ENCODE results near the gene NR2E1. TPM values are rescaled to one million over a fixed set of nuclear protein-coding genes. Genes with fewer than 3 reads are reported as not detected.
A peak's percentile ranks its signal among the peaks of the same experiment; 100 is the strongest.

Gene NR2E1
- total RNA-seq, 2 donors from 2014 or later, result not detected

DNA sequence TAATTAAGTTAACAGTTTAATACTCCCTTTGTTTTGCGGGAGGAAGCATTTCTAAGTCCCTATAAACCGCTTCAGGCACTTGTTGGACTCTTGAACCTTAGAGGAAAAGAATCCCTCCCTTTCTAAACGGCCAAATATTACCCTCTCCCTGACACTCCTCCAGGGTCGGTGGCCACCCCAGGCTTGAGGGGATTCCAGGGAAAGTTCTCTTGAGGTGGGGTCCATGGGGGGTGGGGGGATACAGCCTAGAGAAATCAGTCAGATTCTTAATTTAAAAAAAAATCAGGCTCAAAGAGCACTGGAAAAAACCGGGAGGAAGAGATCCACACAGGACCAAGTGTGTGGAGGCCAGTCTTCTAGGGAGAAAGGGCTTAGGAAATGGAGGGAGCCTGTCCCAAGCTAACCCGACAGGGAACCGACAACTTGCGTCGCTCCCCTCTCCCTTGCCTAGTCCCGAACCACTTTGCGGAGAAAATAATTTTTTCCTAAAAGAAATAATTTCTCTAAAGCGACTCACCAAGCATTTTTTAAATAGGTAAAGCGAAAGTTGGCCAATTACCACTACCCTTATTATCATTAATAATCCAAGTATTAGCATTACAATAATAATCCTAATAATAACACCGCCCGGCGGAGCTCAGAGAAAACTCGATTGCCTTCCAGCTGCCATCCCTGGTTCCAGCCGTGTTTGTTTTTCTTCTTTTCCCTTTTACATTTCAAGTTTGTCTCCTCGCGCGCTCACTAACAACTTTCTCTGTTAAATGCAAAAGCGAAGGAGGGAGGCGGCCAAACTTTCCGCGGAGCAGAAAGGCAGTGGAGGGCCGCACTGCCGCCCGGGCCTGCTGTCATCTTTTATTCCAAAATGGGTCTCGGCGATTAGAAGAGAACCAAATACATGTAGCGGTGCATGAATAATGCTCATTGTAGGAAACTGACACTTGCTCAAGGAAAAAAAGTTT lies 4.8 kb downstream of the NR2E1 start:
- no peaks in the 10 kb centered on the region for H3K9me3 ChIP-seq (ENCODE audit: control insufficient read depth, low read length, poor library complexity, severe bottlenecking)
- H3K36me3 Mint-ChIP-seq (ENCODE audit: low read depth), result peaks cover 5% of the 10 kb centered on the region
- no peak for ATAC-seq
- DNase-seq, result no peak
- no peak overlapping the region for H3K4me3 Mint-ChIP-seq
- H3K27ac Mint-ChIP-seq, result no peak overlapping the region
- H3K27me3 Mint-ChIP-seq, result peaks cover 90% of the 10 kb centered on the region
- H3K4me1 Mint-ChIP-seq, result peaks cover 37% of the 10 kb centered on the region

DNA sequence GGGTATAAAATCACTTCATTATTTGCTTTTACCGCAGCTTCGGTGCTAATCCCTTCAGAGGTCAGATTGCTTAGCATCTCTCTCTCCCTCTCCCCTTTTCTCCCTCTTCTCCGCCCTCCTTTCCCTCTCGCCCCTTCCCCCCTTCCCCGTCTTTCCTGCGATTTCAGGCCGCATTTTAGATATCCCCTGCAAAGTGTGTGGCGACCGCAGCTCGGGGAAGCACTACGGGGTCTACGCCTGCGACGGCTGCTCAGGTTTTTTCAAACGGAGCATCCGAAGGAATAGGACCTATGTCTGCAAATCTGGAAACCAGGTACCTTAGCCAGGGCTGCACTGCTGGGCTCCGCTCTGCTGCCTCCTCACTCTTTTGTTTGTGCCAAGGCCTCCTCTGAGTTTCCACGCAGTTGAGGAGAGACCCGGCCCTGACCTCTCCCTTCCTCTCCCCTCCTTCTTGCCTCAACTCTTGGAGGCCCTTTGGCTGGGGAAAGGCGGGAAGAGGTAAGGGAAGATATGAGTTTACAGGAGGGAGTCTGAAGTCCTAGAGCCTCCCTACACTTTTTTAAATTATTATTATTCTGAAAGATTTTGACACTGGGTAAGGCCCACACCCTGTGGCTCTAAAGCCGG lies 5.6 kb downstream of the NR2E1 start:
- Mint-ChIP-seq H3K27me3 (peaks cover 90% of the 10 kb centered on the region), H3K4me3 (no peak overlapping the region), H3K4me1 (peaks cover 33% of the 10 kb centered on the region), H3K36me3 (ENCODE audit: low read depth) (peaks cover 5% of the 10 kb centered on the region), H3K27ac (no peak overlapping the region)
- ATAC-seq (no peak), DNase-seq (no peak)
- H3K9me3 ChIP-seq (ENCODE audit: control insufficient read depth, low read length, poor library complexity, severe bottlenecking), result no peaks in the 10 kb centered on the region

DNA sequence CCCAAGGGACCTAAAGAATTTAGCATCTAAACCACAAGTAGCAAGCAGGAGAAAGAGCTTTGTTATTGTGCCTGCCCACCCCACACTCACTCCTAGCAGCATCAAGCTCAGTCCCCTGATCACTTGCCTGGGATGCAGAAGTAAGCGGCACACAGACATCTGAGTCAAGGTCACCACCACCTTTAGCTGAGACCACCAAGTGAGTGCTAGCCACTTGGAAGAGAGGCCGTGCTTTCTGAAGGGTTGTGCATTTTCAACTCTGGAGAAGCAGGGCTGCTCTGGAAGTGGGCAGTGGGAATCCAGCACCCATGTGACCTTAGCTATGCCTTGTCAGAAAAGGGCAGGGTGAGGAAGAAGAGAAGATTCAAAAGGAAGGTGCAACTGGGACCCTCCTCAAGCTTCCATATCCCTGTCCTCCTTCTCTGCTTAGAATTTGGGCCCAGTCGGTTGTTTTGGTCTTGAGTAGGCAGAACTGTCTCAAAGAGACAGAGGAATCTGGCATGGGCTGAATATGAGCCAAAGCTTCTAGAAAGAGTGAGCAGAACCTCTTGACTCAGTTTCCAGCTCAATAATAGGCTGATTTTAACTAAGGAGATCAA lies 6.2 kb downstream of the NR2E1 start:
- H3K27me3 Mint-ChIP-seq, result peaks cover 94% of the 10 kb centered on the region
- peaks cover 33% of the 10 kb centered on the region for H3K4me1 Mint-ChIP-seq
- ATAC-seq, result no peak
- peaks cover 6% of the 10 kb centered on the region for H3K36me3 Mint-ChIP-seq (ENCODE audit: low read depth)
- H3K9me3 ChIP-seq (ENCODE audit: control insufficient read depth, low read length, poor library complexity, severe bottlenecking), result no peaks in the 10 kb centered on the region
- DNase-seq, result no peak
- H3K4me3 Mint-ChIP-seq, result no peak overlapping the region
- no peak overlapping the region for H3K27ac Mint-ChIP-seq

DNA sequence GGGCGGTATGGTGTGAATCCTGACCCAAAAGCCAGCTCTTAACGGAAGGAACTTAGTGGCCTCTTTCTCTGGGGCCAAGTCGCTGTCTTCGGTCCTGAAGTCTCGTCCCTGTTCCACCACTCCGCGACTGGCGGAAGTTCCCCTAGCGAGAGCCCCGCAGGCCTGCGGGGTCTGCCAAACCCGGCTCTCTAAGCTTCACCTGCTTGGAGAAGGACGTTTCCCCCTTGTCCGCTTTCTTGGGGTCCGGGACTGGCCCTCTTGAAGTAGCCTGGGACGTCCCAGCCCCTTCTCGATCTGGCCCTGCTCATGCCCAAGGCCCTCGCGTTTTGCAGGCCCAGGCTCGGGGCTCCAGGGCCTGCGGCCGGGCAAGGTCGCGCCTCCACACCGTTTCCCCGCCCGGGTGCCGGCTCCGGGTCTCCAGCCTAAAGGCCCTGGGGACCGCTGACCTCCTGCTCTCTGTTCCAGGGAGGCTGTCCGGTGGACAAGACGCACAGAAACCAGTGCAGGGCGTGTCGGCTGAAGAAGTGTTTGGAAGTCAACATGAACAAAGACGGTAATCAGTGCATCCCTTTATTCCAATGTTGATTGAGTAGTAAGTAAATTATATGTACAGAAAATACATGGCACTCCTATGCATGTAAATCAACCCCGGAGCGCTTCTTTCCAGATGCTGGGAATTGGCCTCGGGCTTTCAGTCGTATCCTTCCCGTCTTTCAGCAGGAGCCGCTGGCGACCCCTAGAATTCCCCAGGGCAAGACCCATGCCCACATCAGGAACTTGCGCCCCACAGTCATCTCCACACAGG lies 8.8 kb downstream of the NR2E1 start:
- no peaks in the 10 kb centered on the region for H3K9me3 ChIP-seq (ENCODE audit: control insufficient read depth, low read length, poor library complexity, severe bottlenecking)
- H3K4me3 Mint-ChIP-seq, result peak overlapping the region; percentile 57
- peaks cover 7% of the 10 kb centered on the region for H3K36me3 Mint-ChIP-seq (ENCODE audit: low read depth)
- H3K27ac Mint-ChIP-seq, result no peak overlapping the region
- no peak for DNase-seq
- H3K27me3 Mint-ChIP-seq, result peaks cover 93% of the 10 kb centered on the region
- no peak for ATAC-seq
- peaks cover 19% of the 10 kb centered on the region for H3K4me1 Mint-ChIP-seq

DNA sequence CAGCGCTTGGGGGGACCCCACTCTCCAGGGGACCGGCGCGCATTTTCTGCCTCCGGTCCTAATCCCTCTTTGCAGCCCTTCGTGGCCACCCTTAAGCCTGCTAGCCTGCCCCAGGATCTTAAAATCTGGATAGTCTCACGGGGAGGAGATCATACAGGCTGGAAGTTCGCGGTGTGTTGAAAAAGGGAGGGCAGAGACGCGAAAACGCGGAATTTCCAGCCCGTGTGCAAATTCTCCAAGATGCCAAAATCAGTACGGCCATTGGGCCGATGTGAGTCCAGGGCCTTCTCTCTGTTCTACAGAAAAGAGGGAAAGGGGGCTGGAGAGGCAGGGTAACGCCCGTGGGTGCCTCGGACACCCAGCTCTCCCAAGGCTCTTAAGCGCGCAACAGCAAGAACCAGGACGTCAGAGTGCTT lies 9.4 kb downstream of the NR2E1 start:
- Mint-ChIP-seq H3K27ac (no peak overlapping the region), H3K4me3 (peak overlapping the region; percentile 57), H3K27me3 (peaks cover 92% of the 10 kb centered on the region), H3K4me1 (peaks cover 19% of the 10 kb centered on the region), H3K36me3 (ENCODE audit: low read depth) (peaks cover 7% of the 10 kb centered on the region)
- H3K9me3 ChIP-seq (ENCODE audit: control insufficient read depth, low read length, poor library complexity, severe bottlenecking), result no peaks in the 10 kb centered on the region
- ATAC-seq (no peak), DNase-seq (no peak)

DNA sequence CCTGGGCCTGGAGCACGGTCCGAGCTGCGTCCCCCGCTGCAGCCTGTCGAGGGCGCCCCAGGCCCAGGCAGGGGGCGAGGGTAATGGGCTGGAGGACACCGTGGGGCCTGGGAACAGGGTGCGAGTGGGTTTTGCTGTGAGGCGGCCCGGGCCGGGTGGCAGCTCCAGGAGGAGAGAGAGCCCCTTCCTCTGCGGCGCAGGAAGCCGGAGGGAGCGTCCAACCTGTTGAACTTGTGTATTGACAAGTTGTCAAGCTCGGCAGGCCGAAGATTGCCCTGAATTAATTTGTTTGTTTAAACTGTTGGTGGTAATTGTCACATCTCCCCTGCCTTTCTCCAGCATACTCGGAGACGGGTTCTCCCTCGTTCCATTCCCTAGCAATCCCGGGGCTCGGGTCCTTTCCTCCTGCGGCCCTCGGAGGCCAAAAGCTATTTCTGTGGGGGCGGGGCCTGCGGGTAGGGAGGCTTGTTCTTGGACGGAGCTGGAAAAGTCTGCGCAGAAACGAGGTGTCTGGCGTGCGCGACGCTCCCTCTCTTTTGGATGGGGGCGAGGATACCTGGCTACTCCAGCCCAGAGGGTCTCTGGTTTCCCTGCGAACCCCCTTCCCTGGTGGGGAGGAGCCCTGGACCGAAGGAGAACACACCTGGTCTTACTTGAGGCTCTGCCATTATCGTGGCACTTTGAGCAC lies 9.9 kb downstream of the NR2E1 start:
- no peaks in the 10 kb centered on the region for H3K9me3 ChIP-seq (ENCODE audit: control insufficient read depth, low read length, poor library complexity, severe bottlenecking)
- H3K27me3 Mint-ChIP-seq, result peaks cover 86% of the 10 kb centered on the region
- H3K4me1 Mint-ChIP-seq, result peaks cover 19% of the 10 kb centered on the region
- peak overlapping the region; percentile 79 for H3K4me3 Mint-ChIP-seq
- ATAC-seq (no peak), DNase-seq (no peak)
- H3K36me3 Mint-ChIP-seq (ENCODE audit: low read depth), result peaks cover 7% of the 10 kb centered on the region
- H3K27ac Mint-ChIP-seq, result no peak overlapping the region

DNA sequence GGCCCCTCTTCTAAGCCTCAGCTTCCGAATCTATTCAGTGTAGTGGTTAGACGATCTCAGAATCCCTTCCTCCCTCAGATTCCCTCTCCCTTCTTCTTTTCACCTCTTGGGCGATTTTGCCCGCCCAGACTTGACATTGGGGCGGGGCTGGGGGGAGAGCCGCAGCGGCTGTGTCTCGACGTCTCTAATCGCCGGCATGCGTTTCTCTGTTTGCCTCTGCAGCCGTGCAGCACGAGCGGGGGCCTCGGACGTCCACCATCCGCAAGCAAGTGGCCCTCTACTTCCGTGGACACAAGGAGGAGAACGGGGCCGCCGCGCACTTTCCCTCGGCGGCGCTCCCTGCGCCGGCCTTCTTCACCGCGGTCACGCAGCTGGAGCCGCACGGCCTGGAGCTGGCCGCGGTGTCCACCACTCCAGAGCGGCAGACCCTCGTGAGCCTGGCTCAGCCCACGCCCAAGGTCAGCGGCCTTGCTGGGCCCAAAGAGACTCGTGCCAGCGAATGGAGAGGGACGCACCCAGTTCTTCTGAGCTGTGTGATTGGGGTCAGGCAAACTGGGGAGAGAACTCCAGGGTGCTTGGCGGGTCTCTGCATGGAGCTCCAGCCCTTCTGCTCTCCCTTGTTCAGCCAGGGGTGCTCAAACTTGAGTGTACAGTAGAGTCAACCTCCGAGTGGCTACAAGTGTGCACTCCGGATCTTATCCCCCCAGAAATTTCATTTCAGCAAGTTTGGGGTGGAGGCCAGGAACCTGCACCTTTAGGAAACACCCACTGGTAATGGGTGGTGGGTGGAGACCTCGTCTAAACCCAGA lies 10.7 kb downstream of the NR2E1 start:
- Mint-ChIP-seq H3K27me3 (peaks cover 83% of the 10 kb centered on the region), H3K36me3 (ENCODE audit: low read depth) (peaks cover 5% of the 10 kb centered on the region), H3K4me1 (peaks cover 12% of the 10 kb centered on the region), H3K4me3 (peak overlapping the region; percentile 79), H3K27ac (no peak overlapping the region)
- no peak for DNase-seq
- H3K9me3 ChIP-seq (ENCODE audit: control insufficient read depth, low read length, poor library complexity, severe bottlenecking), result no peaks in the 10 kb centered on the region
- ATAC-seq, result no peak

DNA sequence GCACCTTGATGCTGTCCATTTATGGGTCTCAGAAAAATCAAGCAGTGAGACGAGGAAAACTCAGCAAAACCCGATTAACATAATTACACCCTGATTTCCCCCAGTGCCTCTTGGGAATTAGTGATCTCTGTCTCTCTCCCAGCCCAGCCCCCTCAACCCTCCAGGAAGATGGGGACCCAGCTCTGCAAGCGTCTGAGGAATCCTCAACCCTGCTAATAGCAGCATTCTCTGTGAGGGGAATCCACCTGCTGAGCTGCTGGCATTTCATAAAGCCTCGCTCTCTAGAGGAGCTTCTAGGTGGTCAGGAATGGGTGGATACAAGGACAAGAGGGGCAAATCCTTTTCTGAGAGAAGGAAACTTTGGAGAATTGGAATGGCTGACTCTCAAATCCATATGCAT lies 13.9 kb downstream of the NR2E1 start:
- H3K27ac Mint-ChIP-seq, result no peak overlapping the region
- DNase-seq (no peak), ATAC-seq (no peak)
- H3K9me3 ChIP-seq (ENCODE audit: control insufficient read depth, low read length, poor library complexity, severe bottlenecking), result no peaks in the 10 kb centered on the region
- H3K27me3 Mint-ChIP-seq, result peaks cover 76% of the 10 kb centered on the region
- H3K36me3 Mint-ChIP-seq (ENCODE audit: low read depth), result peaks cover 2% of the 10 kb centered on the region
- peaks cover 8% of the 10 kb centered on the region for H3K4me1 Mint-ChIP-seq
- no peak overlapping the region for H3K4me3 Mint-ChIP-seq

DNA sequence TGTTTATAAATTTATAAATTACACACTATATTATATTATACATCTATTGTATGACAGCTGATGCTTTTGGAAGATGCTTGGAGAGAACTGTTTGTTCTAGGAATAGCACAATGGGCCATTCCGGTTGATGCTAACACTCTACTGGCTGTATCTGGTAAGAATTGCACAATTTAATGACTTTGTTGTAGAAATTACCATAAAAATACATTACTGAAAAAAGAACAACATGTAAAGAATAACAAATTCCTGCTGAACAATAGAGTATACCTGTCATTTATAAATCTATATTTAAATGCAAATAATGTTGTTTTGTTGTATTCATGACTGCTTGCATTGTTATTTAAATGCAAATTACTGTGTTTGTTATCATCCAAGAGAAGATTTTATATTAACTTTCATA lies 14.4 kb downstream of the NR2E1 start:
- Mint-ChIP-seq H3K27ac (no peak overlapping the region), H3K27me3 (peaks cover 76% of the 10 kb centered on the region), H3K4me1 (peaks cover 6% of the 10 kb centered on the region), H3K4me3 (no peak overlapping the region), H3K36me3 (ENCODE audit: low read depth) (peaks cover 2% of the 10 kb centered on the region)
- ATAC-seq (no peak), DNase-seq (no peak)
- H3K9me3 ChIP-seq (ENCODE audit: control insufficient read depth, low read length, poor library complexity, severe bottlenecking), result no peaks in the 10 kb centered on the region

DNA sequence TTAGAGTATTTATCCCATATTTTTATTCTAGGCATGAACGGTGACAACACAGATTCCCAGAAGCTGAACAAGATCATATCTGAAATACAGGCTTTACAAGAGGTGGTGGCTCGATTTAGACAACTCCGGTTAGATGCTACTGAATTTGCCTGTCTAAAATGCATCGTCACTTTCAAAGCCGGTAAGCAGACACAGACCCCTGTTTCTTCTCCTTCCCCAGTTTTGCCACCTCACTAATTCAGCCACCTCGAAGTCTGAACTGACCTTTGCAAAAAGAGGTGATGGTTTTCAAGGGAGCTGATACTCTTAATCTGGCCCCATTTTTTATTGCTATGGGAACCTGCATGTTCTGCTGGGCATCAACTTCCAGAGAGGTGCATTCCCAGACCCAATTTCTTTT lies 15.0 kb downstream of the NR2E1 start:
- no peak overlapping the region for H3K4me3 Mint-ChIP-seq
- H3K27ac Mint-ChIP-seq, result no peak overlapping the region
- H3K9me3 ChIP-seq (ENCODE audit: control insufficient read depth, low read length, poor library complexity, severe bottlenecking), result no peaks in the 10 kb centered on the region
- no peak for DNase-seq
- peaks cover 76% of the 10 kb centered on the region for H3K27me3 Mint-ChIP-seq
- peaks cover 2% of the 10 kb centered on the region for H3K36me3 Mint-ChIP-seq (ENCODE audit: low read depth)
- no peak for ATAC-seq
- H3K4me1 Mint-ChIP-seq, result peaks cover 4% of the 10 kb centered on the region

DNA sequence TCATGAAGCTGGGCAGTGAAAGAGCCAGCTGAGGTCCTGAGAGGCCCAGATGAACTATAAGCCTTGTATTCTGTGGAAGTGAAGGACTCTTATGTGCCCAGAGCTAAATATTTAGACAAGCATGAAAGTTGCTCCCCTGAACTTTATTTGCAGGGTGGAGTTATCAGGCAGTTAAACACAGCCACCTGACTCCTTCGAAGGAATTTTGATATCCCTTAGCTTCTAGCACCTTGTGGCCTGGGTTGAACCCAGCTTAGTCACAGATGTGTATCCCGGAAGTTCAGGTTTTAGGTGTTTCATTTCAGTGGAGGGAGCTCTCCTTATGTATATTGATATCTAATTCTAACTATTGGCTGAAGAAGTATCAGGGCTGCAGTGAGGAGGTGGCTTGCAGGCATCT lies 20.4 kb downstream of the NR2E1 start:
- no peaks in the 10 kb centered on the region for H3K9me3 ChIP-seq (ENCODE audit: control insufficient read depth, low read length, poor library complexity, severe bottlenecking)
- Mint-ChIP-seq H3K36me3 (ENCODE audit: low read depth) (no peaks in the 10 kb centered on the region), H3K27me3 (peaks cover 59% of the 10 kb centered on the region), H3K4me3 (no peak overlapping the region), H3K4me1 (peaks cover 3% of the 10 kb centered on the region), H3K27ac (no peak overlapping the region)
- ATAC-seq (no peak), DNase-seq (no peak)

DNA sequence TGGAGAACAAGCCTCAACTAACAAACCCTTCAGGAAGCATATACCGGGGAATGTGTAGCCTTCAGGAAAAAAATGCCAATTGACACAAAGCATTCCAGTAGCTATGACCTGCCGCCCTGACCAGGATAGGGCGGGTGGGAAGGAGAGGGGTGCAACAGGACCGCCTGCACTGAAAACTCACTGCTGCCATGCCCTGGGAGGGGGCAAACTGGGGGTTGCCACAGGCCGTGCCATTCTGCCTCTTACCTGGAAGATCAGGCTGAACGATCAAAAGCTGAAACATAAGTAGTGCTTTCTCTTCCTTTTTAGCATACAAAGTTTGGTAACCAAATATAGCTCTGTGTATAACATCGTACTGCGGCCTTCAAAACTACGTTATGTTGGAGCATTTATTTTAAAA lies 21.7 kb downstream of the NR2E1 start:
- H3K27me3 Mint-ChIP-seq, result peaks cover 52% of the 10 kb centered on the region
- DNase-seq, result no peak
- peaks cover 3% of the 10 kb centered on the region for H3K4me1 Mint-ChIP-seq
- H3K4me3 Mint-ChIP-seq, result no peak overlapping the region
- H3K9me3 ChIP-seq (ENCODE audit: control insufficient read depth, low read length, poor library complexity, severe bottlenecking), result no peaks in the 10 kb centered on the region
- no peak overlapping the region for H3K27ac Mint-ChIP-seq
- no peaks in the 10 kb centered on the region for H3K36me3 Mint-ChIP-seq (ENCODE audit: low read depth)
- no peak for ATAC-seq
